ENCODE results near the gene RHOV. TPM values are rescaled to one million over a fixed set of nuclear protein-coding genes. Genes with fewer than 3 reads are reported as not detected.

The RHOV gene, protein sequence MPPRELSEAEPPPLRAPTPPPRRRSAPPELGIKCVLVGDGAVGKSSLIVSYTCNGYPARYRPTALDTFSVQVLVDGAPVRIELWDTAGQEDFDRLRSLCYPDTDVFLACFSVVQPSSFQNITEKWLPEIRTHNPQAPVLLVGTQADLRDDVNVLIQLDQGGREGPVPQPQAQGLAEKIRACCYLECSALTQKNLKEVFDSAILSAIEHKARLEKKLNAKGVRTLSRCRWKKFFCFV
- 10 to 100 TPM in 1 of 2 donors, 1 to 10 TPM in 1; 5.9 to 11.7 TPM for total RNA-seq

DNA sequence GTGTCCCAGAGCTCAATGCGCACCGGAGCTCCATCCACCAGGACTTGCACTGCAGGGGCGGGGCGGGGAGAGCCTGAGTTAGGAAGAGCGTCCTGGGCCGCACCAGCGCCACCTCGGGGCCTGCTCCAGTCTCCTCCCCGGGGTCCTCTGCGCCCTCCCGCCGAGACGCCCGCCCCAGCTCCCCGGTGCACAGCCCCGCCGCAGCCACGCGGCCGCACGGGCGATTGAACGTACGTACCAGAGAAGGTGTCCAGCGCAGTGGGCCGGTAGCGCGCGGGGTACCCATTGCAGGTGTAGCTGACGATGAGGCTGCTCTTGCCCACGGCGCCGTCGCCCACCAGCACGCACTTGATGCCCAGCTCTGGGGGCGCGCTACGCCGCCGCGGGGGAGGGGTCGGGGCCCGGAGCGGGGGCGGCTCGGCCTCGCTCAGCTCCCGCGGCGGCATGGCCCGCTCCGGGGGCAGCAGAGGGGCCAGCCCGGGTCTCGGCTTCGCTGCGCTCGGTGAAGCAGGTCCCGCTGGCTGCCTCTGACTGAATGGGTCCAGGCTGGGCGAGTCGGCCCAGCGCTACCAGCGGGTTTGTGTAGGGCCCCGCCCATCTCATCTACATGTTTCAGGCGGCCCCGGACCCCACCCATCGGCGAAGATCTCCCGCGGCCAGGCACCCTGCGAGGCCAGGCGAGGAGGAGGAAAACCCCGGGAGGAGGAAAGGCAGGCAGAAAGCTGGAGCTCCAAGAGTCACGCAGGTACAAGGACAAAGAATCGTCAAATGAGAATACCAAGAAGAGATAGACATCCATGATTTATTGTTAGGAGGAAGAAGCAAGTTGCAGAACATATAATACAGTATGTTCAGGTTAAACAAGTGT is at the start of gene RHOV:
Gene RHOV, minus strand, starts transcription at position 541 of the 868 bp plus-strand sequence. Its CDS starts 95 bp downstream, at position 446.
- no peaks in the 10 kb centered on the region for H3K27me3 ChIP-seq (replicated peaks; ENCODE audit: insufficient read depth)
- DNase-seq (ENCODE audit: low spot score): peak; percentile 81
- under 1% methylated on average over 39 of the region's 74 CpGs for WGBS
- intact Hi-C loops (cut with DNase I): no loop called here
- peak within 1 kb of the TSS; percentile 45 to 51 for H3K4me3 ChIP-seq
- no peaks in the 10 kb centered on the region for H3K36me3 ChIP-seq
- peak; percentile 61 for TF ChIP-seq POLR2AphosphoS5 (IDR thresholded peaks at IDR 0.05)
- TF ChIP-seq, protein P1, sequence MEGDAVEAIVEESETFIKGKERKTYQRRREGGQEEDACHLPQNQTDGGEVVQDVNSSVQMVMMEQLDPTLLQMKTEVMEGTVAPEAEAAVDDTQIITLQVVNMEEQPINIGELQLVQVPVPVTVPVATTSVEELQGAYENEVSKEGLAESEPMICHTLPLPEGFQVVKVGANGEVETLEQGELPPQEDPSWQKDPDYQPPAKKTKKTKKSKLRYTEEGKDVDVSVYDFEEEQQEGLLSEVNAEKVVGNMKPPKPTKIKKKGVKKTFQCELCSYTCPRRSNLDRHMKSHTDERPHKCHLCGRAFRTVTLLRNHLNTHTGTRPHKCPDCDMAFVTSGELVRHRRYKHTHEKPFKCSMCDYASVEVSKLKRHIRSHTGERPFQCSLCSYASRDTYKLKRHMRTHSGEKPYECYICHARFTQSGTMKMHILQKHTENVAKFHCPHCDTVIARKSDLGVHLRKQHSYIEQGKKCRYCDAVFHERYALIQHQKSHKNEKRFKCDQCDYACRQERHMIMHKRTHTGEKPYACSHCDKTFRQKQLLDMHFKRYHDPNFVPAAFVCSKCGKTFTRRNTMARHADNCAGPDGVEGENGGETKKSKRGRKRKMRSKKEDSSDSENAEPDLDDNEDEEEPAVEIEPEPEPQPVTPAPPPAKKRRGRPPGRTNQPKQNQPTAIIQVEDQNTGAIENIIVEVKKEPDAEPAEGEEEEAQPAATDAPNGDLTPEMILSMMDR (IDR thresholded peaks at IDR 0.05): peak in 2 of 4 experiments; percentile 33 to 37
- TF ChIP-seq POLR2A (IDR thresholded peaks at IDR 0.05): peak; percentile 84
- H3K27ac ChIP-seq: peak within 1 kb of the TSS; percentile 73 to 82
- H3K9me3 ChIP-seq: no peaks in the 10 kb centered on the region
- peaks cover 4% of the 10 kb centered on the region for H3K4me1 ChIP-seq (replicated peaks)

DNA sequence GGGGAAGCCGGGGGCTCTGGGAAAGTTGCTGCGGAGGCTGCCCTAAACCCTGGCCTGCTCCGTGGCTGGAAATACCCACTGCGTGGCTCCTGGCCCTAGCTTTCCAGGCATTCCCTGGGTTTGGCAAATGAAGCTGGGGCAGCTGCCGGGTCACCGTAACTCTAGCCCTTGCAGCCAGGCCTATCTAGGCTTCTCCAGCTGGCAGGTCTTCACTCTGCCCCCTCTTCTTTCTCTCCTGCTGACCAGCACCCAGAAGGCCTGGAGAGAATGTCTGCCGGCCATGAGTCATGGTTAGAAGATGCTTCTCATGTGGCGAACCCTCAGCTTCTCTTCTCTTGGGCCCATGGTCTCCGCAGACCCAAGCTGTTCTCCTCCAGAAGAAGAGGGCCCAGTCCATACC is 49.5 kb upstream of the RHOV start:
- Histone ChIP-seq H3K36me3 (no peaks in the 10 kb centered on the region), H3K27me3 (replicated peaks; ENCODE audit: insufficient read depth) (peaks cover 15% of the 10 kb centered on the region), H3K9me3 (no peaks in the 10 kb centered on the region), H3K27ac (no peak overlapping the region), H3K4me1 (replicated peaks) (peaks cover 7% of the 10 kb centered on the region), H3K4me3 (no peak overlapping the region)
- TF ChIP-seq POLR2AphosphoS5 (IDR thresholded peaks at IDR 0.05) (no peak), POLR2A (IDR thresholded peaks at IDR 0.05) (no peak)
- TF ChIP-seq, protein P1 (IDR thresholded peaks at IDR 0.05): no peak
- 97% methylated on average over 9 of the region's 9 CpGs for WGBS
- no peak for DNase-seq (ENCODE audit: low spot score)
- intact Hi-C loops (cut with DNase I): no loop called here

GRCh38 chr15:40922608-40923005 is 48.6 kb upstream of the RHOV start:
- H3K9me3 ChIP-seq: no peaks in the 10 kb centered on the region
- DNase-seq (ENCODE audit: low spot score): no peak
- no peaks in the 10 kb centered on the region for H3K36me3 ChIP-seq
- H3K27ac ChIP-seq: no peak overlapping the region
- 79% methylated on average over 10 of the region's 10 CpGs for WGBS
- intact Hi-C loops (cut with DNase I): no loop called here
- no peak overlapping the region for H3K4me3 ChIP-seq
- peaks cover 13% of the 10 kb centered on the region for H3K27me3 ChIP-seq (replicated peaks; ENCODE audit: insufficient read depth)
- no peak for TF ChIP-seq POLR2A (IDR thresholded peaks at IDR 0.05)
- TF ChIP-seq POLR2AphosphoS5 (IDR thresholded peaks at IDR 0.05): no peak
- TF ChIP-seq, protein P1 (IDR thresholded peaks at IDR 0.05): no peak
- H3K4me1 ChIP-seq (replicated peaks): peaks cover 7% of the 10 kb centered on the region

DNA sequence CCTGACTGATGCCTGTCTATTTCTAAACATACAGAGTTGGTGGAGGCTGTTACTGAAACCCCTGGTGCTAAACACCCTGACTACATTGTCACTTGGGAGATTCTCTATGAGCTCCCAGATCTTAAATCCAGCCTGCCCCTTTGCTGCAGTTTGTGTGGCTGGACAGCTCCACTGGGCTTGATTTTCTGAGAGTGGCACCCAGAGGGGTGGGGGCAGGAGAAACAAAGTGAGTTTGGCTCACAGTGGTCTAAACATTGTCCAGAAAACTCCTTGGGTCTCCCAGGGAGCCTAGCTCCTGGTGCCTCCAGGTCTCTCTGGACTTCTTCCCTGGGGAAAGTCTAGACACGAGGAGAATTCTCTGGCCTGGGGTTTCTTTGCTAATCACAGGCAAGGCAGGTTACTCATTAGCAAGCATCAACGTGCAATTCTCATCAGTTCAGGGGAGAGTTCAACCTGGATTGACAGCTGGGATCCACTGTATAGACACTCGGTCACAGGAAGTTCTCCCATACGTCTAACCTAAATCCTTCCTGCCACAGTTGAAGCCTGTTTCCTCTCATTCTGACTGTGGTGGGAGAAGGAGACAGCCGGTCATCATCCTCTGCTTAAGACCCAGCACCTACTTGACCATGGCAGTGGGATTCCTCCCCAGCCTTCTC is 48.0 kb upstream of the RHOV start:
- WGBS: 77% methylated on average over 5 of the region's 5 CpGs
- TF ChIP-seq, protein P1 (IDR thresholded peaks at IDR 0.05): no peak
- no peak for TF ChIP-seq POLR2AphosphoS5 (IDR thresholded peaks at IDR 0.05)
- no peak for TF ChIP-seq POLR2A (IDR thresholded peaks at IDR 0.05)
- intact Hi-C loops (cut with DNase I): no loop called here
- no peak overlapping the region for H3K4me3 ChIP-seq
- DNase-seq (ENCODE audit: low spot score): no peak
- no peak overlapping the region for H3K27ac ChIP-seq
- no peaks in the 10 kb centered on the region for H3K9me3 ChIP-seq
- no peaks in the 10 kb centered on the region for H3K36me3 ChIP-seq
- peaks cover 7% of the 10 kb centered on the region for H3K4me1 ChIP-seq (replicated peaks)
- peaks cover 12% of the 10 kb centered on the region for H3K27me3 ChIP-seq (replicated peaks; ENCODE audit: insufficient read depth)

Data from prostate gland (tissue), 2 donors.